Superior temporal gyrus (tissue), 1 donor: ENCODE data around the gene MAPK9.

Experiments
- DNase-seq: peaks from one replicate; pipeline ENCODE4 v3.0.0-alpha.2; 2016; ENCODE audit errors: extremely low spot score

The MAPK9 gene

DNA sequence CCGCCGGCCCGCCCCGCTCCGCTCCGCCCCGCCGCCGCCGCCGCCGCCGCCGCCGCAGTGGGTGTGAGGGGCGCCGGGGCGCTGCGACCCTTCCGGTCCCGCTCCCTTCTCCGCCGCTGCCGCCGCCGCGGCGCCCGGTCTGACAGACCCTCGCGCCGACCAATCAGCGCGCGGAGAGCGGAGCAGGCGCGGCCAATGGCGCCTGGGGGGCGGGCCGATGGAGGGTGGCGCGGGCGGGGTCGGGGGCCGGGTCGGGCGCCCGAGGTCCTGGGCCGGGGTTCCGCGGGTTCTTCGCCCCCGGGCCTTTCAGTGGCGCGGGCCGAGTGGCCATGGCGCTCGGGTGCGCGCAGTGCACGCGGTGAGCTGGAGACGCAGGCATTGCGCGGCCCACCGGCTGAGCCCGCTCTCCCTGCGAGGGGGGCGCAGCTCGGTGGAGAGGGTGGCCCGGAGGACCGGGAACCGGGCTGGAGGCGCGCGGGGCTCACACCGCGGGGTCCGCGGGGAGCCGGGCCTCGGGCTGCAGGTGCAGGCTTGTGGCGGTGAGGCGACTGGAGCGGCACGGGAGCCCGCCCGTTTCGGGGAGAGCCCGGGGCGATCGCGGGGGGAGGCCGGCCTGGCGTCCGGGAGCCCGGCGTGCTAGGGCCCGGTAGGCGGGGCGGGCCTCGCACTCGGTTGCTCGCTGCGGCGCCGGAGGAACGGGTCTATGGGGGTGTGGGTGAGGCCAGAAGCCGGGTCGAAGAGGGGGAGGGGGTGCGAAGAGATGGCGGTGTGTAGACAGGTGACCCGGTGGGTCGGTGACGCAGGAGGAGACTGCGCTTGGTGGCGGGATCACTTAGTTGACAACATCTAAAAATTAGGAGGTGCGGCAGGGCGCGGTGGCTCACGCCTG, at the start of gene MAPK9:
TSS of gene MAPK9 (minus strand) at position 141 of the 889 bp plus-strand sequence. CDS start 11,522 bp downstream, outside the sequence.
- DNase-seq = peak; percentile 86

DNA sequence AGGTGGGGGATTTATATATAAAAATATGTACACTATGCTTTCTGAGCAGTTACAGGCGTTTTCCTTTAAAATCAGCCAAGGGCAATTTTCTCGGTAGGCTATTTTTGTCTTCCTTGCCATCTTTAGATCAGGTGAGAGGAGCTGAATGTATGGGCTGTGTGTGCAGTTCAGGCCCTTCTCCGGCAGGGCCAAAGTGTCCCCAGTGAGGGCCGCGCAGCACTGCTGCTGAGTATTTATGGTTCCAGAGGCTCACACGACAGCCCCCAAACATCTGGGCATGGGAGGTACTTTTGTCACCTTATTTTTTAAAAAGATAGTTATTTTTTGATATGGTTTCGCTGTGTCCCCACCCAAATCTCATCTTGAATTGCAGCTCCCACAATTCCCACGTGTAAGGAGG, 49.7 kb upstream of the MAPK9 start:
- no peak for DNase-seq

DNA sequence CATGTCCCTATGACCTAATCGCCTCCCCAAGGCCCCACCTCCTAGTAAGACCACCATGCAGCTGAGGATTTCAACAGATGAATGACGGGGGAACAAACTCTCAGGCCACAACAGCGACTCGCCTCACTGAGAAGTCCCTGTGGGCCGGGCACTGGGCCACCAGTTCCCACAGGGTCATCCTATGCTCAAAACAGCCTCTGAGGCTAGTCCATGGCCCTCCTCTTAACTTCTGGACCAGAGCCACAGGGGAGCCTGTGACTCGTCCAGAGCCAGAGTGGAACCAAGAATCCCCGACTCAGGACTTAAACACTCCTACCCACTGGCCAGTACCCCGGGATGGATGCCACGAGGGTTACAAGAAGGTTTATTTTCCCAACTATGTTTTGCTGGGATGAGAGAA, 49.0 kb upstream of the MAPK9 start:
- no peak for DNase-seq

DNA sequence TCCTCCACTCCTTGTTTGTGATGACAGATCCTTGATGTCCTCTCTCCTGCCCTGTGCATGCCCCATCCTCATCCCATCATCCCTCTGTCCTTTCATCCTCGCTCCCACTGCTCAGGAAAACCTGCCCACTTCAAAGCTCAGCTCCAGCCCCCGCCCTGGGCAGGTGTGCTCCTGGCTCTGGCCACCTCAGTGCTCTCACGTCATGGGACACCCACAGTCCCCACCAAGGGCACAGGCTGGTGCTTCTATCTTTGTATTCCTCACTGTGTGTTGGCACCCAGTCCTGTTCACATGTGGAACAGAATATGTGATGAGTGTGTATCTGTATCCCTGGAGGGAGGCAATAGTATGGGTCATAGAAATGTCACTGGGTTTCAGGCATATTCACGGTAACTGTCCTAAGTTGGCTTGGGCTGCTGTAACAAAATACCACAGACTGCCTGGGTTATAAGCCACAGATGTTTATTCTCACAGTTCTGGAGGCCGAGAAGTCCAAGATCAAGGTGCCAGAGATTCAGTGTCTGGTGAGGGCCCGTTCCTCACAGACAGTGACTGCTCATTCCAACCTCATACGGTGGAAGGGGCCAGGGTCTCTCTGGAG, 47.8 kb upstream of the MAPK9 start:
- DNase-seq = no peak

DNA sequence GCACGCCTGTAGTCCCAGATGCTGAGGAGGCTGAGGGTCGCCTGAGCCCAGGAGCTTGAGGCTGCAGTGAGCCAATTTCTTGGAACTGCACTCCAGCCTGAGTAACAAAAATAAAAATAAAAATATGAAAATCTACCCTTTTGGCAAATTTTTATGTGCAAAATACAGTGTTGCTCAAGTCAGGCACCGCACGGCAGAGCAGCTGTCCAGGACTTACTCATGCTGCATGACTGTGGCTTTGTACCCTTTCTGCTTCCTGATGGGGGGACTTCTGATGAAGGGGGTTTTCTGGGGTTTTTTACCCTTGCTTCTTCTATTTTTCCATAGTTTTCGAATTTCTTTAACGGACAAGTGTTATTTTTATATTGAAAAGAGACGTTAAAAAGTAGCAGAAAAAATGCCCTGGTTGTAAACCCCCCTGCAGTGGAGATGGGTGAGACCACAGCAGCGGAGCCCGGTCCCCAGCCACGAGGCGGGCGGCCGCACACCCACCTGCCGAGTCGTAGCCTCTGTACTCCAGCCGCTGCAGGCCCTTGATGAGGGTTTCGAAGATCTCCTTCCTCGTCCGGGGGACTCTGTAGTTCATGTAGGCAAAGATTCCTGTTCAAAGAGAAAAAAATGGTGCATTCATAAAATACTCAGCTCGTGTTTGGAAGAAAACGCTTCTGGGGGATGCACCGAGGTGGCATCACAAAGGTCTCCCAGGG, 46.3 kb upstream of the MAPK9 start:
- no peak for DNase-seq

DNA sequence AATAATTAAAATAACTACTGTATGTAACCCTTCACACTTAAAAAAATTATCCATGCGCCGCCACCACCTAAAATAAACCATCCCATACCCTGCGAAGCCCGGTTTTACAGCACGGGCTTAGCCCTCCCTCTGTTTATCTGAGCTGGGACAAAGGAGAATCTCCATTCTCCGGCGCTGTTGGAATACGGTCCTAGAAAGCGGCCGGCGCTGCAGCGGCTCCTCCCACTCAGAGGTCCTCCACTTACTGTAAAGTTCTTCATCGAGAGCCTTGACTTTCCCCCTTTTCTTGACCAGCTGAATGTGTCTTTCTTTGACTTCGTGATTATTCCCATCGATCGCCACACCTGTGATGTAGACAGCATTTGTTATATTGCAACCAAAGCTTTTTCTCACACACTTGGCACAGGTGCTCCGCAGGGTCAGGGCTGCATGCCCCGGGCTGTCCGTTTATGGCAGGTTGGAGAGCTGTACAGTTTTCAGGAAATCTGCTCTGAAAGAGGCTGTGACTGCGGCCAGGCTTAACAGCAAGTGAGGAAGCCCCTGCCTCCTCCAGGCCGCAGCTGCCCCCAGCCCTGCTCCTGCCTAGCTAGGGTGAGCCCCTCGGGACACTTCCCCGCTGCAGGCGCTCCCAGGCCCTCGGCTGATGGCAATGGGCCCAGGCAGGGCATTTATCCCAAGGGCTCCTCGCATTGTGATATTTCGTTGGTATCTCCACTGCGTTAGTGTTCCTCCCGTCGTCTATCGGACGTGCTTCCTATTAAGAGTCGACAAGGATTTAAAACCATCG, 44.5 kb upstream of the MAPK9 start:
- no peak for DNase-seq

DNA sequence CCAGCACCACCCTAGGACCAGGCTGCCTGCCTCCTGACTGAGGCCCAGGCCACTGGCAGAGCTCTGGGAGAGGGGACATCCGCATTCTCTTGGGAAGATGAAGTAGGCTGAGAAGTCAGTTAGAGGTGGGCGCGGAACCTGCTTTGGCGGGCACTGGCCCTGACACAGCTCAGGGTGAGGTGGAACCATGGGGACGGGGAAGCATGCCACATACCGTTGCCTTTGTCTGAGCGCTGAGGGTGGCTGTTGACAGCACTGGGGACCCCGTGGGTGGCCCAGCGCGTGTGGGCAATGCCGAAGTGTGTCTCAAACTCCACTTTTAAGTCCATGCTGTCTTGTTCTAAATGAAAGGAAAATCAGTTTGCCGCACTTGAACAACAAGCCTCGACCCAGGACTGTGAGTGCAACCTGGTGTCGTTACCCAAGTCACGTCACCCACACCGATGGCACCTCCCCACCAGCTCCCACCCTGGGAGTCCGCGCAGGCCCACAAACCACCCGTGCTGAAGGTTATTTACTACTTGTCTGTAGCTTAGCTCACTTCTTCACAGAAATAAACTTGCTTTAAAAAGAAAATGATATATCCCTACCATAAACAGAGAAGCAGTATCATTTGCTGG, 43.8 kb upstream of the MAPK9 start:
- DNase-seq = no peak

DNA sequence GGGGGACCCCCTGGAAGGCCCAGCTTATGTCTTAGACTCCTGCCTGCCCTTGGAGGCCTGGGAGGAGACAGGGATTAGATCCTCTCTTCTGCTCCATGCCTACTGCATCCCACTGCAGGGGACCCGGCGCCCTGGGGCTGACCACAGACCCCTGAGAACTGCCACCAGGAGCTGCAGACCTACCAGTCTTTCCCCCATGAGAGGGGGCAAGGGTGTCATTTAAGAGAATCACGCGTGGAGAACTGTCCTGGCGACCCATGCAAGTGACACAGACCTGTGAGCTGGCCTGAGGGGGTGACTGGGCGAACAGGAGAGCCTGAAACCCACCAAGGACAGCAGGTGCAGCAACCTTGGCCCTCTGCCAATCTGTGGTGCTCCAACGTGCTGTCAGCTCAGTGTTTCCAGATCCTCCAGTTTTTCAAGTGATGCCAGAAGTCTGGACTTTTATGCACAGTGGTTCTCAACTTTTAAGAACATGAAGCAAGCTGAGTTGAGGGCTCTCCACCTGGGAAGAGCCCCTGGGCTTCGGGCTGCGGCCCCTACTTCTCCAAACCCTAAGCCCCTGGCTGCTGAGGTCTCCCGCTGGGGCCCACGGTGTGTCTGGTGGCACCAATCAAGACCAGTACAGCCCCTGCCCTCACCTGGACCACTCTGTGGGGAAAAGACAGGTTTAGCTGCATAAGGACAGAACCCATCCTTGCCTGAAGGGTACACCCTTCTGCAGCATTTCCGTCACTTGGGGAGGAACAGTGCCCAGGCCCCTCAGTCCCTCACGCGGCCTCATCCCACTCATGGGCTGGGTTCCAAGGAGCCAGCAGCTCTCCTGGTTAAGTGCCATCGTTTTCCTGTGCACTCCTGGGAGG, 43.1 kb upstream of the MAPK9 start:
- no peak for DNase-seq

DNA sequence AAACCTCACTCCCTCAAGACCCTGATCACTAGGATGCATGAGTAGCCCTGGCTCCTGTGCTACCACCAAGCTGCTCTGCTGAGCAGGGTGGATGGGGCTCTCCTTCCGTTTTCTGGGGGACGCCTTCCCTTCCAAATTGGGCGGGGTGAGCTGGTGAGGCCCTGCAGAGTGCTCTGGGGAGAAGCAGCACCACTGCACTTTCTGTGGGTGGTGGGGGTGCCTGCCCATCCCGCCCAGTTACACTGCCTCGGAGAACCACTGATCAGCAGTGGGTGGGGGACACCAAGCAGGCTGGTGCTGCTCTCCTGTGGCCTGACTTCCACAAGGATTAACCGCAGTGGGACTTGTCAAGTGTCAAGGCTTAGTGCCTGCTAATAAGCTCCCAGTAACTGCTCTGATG, 42.3 kb upstream of the MAPK9 start:
- no peak for DNase-seq

DNA sequence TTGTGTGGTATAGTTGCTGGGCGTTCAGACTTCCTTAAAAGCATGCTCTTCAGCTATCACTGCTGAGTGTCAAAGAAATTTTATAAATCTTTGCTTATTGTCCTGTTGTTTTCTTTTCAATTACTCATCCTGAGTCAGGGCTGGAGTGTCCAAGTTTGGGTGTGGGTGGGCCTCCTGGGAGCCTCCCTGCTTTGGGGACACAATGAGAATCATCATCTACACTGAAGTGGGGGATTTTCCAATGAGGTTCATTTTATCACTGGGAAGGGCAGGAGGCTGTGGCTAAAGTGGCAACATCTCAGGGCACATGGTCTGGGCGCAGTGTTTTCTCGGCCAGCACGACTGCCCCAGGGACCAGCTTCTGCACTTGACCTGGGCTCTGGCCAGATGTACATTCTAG, 41.8 kb upstream of the MAPK9 start:
- no peak for DNase-seq

DNA sequence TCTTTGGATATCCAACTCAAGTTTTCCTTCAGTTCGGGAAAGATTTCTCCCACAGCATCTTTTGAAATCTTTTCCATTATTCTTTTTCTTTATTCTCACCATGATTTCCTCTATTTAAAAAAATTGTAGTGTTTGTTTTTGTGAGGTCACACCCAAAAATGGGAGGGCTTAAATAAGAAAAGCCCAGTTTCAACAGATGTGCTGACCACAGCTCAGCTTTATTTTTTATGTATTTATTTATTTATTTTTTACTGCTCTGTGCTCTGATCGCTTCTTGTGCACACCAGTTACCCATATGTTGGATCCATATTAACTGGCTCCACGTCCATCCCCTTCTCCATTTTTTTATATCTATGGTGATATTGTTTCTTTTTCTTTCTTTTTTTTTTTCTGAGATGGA, 41.0 kb upstream of the MAPK9 start:
- no peak for DNase-seq

DNA sequence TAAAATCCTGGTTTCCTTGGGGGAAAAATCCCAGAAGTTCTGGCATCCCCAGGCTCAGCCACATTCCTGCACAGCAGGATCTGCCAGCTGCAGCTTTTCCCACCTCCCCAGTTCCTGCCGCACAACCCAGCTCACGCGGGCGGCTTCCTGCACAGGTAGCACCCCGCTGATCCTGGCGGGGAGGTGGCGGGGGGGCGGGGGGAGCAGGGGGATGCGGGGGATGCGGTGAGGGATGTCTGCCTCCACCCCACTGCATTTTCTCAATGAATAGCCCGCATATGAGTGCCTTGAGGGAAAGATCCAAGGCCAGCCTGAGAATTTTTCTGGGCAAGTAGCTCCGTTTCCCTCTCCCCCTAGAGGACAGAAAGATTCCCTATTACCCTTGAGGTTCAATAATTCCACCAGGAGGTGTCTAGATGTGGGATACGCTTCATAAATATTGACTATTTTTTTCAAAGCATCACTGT, 40.2 kb upstream of the MAPK9 start:
- no peak for DNase-seq

DNA sequence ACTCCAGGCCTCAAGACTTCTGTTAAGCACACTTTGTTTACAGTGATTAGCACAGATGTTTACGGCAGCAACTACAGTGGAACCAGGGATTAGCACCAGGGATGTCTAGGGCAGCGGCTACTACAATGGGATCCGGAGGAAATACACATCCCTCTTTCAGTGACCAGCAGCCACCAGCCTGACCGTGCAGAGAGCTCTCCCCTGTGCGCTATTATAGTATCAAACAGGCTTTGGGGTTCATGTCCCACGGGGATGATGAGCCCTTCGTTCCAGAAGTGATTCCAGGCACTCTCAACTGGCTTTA, 39.7 kb upstream of the MAPK9 start:
- no peak for DNase-seq

DNA sequence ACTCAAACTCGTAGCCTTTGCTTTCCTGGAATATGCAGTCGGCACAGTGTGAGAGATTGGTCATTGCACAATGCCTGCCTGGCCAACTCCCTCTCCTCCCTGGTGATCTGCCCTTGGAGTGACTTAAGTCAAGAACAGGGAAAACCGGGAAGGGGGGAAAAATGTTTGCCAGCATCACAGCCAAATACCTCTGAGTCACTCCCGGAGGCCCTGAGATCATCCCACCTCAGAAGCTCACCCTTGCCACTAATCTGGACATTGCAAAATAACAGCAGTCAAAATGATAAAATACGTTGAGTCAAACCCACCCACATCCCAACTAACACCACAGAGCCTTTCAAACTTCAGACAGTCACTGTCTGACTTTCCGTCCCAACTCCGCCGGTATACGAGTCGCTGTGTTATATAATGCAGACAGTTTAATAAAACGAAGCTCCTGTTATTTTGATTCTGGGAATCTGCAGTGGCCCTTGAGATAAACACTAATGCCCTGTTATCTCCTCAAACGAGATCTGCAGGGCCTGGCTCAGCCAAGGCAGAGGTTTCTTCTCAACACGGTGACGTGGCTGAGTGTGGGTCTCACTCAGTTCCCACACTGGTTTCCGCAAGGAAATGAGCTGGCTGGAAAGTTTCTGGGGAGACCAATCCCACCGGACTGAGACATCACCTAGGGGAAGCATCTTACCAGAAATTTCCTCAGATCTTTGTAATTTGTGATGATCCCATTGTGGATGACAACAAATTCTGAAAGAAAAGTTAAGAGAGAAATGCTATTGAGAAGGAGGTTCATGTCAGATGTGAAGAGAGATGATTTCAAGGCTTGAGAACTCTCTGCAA, 39.1 kb upstream of the MAPK9 start:
- DNase-seq = no peak

DNA sequence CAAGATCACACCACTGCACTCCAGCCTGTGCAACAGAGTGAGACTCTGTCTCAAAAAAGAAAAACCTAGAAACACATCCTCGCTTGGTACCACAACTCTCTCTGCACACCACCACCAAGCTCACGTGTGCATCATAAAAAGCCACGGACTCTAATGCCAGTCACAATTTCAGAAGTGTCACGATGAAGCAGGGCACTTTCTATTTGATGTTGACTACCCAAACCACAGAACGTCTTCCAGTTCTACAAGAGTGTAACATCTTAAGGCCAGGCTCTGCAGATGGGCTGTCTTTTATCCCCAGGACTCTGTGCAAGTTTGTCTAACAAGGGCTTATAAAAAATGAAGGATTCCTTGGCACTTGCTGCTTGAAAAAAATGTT, 38.4 kb upstream of the MAPK9 start:
- DNase-seq = no peak

DNA sequence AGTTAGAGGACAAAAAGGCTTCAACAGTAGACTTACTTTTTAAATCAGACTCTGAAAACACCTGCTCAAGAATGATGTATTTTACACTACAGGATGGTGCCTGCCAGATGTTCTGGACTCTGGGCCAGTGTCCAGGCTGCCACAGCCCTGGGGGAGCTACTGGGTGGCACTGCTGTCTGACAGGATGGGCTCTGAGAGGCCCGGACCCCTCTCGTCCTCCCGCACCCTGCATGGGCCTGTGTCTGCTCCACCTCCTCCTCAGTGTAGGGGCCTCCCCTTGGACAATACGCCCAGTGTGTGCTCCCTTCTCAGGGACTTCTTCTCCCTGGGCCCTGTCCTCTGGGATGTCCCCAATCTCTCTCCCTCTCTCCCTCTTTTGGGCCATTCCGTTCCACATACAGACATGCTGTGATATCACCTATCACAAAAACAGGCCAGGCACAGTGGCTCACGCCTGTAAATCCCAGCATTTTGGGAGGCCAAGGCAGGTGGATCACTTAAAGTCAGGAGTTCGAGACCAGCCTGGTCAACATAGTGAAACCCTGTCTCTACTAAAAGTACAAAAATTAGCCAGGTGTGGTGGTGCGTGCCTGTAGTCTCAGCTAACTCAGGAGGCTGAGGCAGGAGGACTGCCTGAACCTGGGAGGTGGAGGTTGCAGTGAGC, 37.9 kb upstream of the MAPK9 start:
- no peak for DNase-seq

DNA sequence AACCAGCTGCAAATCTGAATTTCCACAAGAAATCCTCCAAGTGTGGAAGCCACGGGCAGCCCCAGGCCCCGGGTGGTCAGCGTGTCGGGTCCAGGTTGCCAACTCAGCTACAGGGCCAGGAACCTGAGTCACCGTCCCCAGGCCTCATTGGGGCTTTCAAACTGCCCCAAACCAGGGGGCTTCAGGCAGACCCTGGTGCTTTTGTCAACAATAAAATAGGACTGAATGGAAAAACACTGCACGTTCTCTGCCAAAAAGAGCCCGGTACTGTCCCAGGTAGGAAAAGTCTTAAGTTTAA, 37.2 kb upstream of the MAPK9 start:
- DNase-seq = no peak

DNA sequence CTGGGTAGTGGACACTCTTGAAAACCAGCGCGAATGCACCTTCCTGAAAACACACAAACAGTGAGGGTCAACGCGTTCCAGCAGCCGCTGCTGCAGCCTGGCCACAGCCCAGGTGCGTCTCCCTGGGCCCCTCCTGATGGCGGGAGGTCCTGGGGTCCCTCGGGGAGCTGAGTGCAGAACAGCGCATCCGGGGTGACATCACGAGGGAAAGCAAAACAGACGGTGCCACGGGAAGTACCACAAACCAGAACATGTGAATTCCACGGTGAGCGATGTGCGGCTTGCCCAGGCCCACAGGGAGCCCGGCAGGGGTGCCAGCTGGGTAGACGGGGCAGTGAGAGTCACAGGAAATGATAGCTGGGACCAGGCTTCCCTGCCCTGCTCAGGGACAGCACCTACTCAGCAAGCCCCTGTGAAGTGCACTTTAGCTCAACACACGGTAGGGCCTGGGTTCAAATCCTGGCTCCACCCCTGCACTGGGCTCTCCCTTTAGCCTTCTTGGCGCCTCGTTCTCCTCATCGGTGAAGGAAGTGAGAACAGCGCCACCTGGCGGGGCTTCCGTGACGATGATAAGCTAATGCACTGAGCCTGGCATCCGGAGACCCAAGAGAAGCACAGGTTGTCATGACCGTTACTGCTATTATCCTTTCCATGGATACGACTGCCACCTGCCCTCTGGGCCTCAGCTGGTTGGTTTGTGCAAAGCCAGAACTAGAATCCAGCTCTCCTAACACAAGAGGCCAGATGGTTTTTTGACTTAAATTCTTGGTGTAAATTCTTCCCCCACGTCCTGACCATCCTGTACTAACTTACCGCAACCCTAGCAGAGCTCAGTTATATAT, 36.6 kb upstream of the MAPK9 start:
- peak; percentile 87 for DNase-seq
